KMS-11 (cell line): ENCODE data around the gene SARS1.
A peak's percentile ranks its signal among the peaks of the same experiment; 100 is the strongest.

Experiments
- H2AFZ ChIP-seq: fragments of 200-600 bp; sonication (generic); 2 replicates; pipeline ENCODE4 v1.6.1; 2016; ENCODE audit warnings: antibody characterized with exemption, mixed run types, low read depth
- H3K27ac ChIP-seq: fragments of 200-600 bp; sonication (generic); 2 replicates; pipeline ENCODE4 v1.6.1; 2016; ENCODE audit warnings: mild to moderate bottlenecking, mixed run types
- H3K27me3 ChIP-seq: fragments of 200-600 bp; sonication (generic); 2 replicates; pipeline ENCODE4 v1.6.1; 2017; ENCODE audit warnings: mild to moderate bottlenecking, low read depth, mixed run types, moderate library complexity; ENCODE audit not compliant: insufficient read depth
- H3K36me3 ChIP-seq: fragments of 200-600 bp; sonication (generic); 2 replicates; pipeline ENCODE4 v1.6.1; 2017; ENCODE audit warnings: mild to moderate bottlenecking, mixed run types; ENCODE audit not compliant: insufficient read depth
- H3K4me1 ChIP-seq: fragments of 200-600 bp; sonication (generic); 2 replicates; pipeline ENCODE4 v1.6.1; 2016; ENCODE audit warnings: mild to moderate bottlenecking, low read depth, mixed run types; ENCODE audit not compliant: poor library complexity, severe bottlenecking
- H3K4me2 ChIP-seq: fragments of 200-600 bp; sonication (generic); 2 replicates; pipeline ENCODE4 v1.7.0; 2016; ENCODE audit warnings: mild to moderate bottlenecking, mixed run types
- H3K4me3 ChIP-seq: fragments of 200-600 bp; sonication (generic); IDR thresholded peaks from 2 replicates; pipeline ENCODE4 v1.6.1; 2017; ENCODE audit warnings: low read depth, low read length, mixed read lengths; ENCODE audit not compliant: insufficient read depth
- H3K79me2 ChIP-seq: fragments of 200-600 bp; sonication (generic); 2 replicates; pipeline ENCODE4 v1.6.1; 2016; ENCODE audit warnings: low read depth, mixed run types; ENCODE audit not compliant: insufficient read depth
- H3K9ac ChIP-seq: fragments of 200-600 bp; sonication (generic); 2 replicates; pipeline ENCODE4 v1.6.1; 2016; ENCODE audit warnings: mild to moderate bottlenecking, mixed run types
- H4K20me1 ChIP-seq: fragments of 200-600 bp; sonication (generic); 2 replicates; pipeline ENCODE4 v1.6.1; 2016; ENCODE audit warnings: mild to moderate bottlenecking, mixed run types; ENCODE audit not compliant: insufficient read depth
- TF ChIP-seq, protein P1 (sequence below): fragments of 200-600 bp; sonication (generic); conservative IDR thresholded peaks from 2 replicates; pipeline ENCODE4 v1.6.1; 2017; ENCODE audit warnings: low read depth, mild to moderate bottlenecking, antibody characterized with exemption, low read length, moderate library complexity, mixed read lengths

SARS1 gene

DNA sequence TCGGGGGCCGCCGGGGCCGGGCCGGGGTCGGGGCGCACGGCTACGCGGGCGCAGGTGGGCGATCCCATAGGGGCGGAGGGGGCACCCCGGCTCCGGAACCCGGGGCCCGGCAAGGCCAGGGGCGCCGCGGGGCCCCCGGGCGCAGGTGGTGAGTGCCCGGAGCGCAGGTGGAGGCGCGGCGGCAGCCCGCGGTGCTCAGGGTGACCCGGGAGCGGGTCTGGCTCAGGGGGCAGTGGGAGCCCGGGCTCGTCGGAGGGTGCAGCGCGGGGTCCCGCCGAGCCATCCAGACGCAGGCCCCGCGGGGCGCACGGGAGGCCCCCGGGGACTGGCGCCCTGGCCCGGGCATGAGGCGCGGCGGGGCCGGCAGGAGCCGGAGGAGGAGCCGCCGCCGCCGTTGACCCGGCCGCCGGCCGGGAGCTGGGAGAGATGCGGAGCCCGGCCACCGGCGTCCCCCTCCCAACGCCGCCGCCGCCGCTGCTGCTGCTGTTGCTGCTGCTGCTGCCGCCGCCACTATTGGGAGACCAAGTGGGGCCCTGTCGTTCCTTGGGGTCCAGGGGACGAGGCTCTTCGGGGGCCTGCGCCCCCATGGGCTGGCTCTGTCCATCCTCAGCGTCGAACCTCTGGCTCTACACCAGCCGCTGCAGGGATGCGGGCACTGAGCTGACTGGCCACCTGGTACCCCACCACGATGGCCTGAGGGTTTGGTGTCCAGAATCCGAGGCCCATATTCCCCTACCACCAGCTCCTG lies 36.1 kb downstream of the SARS1 start:
- TF ChIP-seq, protein P1, sequence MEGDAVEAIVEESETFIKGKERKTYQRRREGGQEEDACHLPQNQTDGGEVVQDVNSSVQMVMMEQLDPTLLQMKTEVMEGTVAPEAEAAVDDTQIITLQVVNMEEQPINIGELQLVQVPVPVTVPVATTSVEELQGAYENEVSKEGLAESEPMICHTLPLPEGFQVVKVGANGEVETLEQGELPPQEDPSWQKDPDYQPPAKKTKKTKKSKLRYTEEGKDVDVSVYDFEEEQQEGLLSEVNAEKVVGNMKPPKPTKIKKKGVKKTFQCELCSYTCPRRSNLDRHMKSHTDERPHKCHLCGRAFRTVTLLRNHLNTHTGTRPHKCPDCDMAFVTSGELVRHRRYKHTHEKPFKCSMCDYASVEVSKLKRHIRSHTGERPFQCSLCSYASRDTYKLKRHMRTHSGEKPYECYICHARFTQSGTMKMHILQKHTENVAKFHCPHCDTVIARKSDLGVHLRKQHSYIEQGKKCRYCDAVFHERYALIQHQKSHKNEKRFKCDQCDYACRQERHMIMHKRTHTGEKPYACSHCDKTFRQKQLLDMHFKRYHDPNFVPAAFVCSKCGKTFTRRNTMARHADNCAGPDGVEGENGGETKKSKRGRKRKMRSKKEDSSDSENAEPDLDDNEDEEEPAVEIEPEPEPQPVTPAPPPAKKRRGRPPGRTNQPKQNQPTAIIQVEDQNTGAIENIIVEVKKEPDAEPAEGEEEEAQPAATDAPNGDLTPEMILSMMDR = no peak
- no peaks in the 10 kb centered on the region for H3K27me3 ChIP-seq
- peaks cover 10% of the 10 kb centered on the region for H3K4me1 ChIP-seq
- H2AFZ ChIP-seq = peak overlapping the region; percentile 74
- H3K36me3 ChIP-seq = no peaks in the 10 kb centered on the region
- no peak overlapping the region for H3K27ac ChIP-seq
- no peaks in the 10 kb centered on the region for H3K79me2 ChIP-seq
- H4K20me1 ChIP-seq = no peaks in the 10 kb centered on the region
- peak overlapping the region; percentile 61 for H3K4me2 ChIP-seq
- peak overlapping the region; percentile 25; the same call in 1 of the 2 replicates for H3K9ac ChIP-seq
- peak overlapping the region; percentile 44 for H3K4me3 ChIP-seq

DNA sequence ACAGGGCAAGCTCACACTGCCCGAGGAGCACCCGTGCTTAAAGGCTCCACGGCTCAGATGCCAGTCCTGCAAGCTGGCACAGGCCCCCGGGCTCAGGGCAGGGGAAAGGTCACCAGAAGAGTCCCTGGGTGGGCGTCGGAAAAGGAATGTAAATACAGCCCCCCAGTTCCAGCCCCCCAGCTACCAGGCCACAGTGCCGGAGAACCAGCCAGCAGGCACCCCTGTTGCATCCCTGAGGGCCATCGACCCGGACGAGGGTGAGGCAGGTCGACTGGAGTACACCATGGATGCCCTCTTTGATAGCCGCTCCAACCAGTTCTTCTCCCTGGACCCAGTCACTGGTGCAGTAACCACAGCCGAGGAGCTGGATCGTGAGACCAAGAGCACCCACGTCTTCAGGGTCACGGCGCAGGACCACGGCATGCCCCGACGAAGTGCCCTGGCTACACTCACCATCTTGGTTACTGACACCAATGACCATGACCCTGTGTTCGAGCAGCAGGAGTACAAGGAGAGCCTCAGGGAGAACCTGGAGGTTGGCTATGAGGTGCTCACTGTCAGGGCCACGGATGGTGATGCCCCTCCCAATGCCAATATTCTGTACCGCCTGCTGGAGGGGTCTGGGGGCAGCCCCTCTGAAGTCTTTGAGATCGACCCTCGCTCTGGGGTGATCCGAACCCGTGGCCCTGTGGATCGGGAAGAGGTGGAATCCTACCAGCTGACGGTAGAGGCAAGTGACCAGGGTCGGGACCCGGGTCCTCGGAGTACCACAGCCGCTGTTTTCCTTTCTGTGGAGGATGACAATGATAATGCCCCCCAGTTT lies 36.9 kb downstream of the SARS1 start:
- H4K20me1 ChIP-seq = no peaks in the 10 kb centered on the region
- TF ChIP-seq, protein P1 = no peak
- no peaks in the 10 kb centered on the region for H3K36me3 ChIP-seq
- no peaks in the 10 kb centered on the region for H3K79me2 ChIP-seq
- peak overlapping the region; percentile 61 for H3K4me2 ChIP-seq
- H3K27ac ChIP-seq = no peak overlapping the region
- peak overlapping the region; percentile 44 for H3K4me3 ChIP-seq
- peaks cover 10% of the 10 kb centered on the region for H3K4me1 ChIP-seq
- H3K9ac ChIP-seq = no peak overlapping the region; the same call in 1 of the 2 replicates
- peak overlapping the region; percentile 74; the same call in 1 of the 2 replicates for H2AFZ ChIP-seq
- H3K27me3 ChIP-seq = no peaks in the 10 kb centered on the region

DNA sequence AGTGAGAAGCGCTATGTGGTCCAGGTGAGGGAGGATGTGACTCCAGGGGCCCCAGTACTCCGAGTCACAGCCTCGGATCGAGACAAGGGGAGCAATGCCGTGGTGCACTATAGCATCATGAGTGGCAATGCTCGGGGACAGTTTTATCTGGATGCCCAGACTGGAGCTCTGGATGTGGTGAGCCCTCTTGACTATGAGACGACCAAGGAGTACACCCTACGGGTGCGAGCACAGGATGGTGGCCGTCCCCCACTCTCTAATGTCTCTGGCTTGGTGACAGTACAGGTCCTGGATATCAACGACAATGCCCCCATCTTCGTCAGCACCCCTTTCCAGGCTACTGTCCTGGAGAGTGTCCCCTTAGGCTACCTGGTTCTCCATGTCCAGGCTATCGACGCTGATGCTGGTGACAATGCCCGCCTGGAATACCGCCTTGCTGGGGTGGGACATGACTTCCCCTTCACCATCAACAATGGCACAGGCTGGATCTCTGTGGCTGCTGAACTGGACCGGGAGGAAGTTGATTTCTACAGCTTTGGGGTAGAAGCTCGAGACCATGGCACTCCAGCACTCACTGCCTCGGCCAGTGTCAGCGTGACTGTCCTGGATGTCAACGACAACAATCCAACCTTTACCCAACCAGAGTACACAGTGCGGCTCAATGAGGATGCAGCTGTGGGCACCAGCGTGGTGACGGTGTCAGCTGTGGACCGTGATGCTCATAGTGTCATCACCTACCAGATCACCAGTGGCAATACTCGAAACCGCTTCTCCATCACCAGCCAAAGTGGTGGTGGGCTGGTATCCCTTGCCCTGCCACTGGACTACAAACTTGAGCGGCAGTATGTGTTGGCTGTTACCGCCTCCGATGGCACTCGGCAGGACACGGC lies 37.8 kb downstream of the SARS1 start:
- Histone ChIP-seq H3K9ac (no peak overlapping the region), H4K20me1 (no peaks in the 10 kb centered on the region), H3K36me3 (no peaks in the 10 kb centered on the region), H3K4me2 (no peak overlapping the region), H3K4me1 (peaks cover 10% of the 10 kb centered on the region), H3K27me3 (no peaks in the 10 kb centered on the region), H3K4me3 (no peak overlapping the region), H3K27ac (no peak overlapping the region), H3K79me2 (no peaks in the 10 kb centered on the region), H2AFZ (no peak overlapping the region)
- TF ChIP-seq, protein P1 = no peak

DNA sequence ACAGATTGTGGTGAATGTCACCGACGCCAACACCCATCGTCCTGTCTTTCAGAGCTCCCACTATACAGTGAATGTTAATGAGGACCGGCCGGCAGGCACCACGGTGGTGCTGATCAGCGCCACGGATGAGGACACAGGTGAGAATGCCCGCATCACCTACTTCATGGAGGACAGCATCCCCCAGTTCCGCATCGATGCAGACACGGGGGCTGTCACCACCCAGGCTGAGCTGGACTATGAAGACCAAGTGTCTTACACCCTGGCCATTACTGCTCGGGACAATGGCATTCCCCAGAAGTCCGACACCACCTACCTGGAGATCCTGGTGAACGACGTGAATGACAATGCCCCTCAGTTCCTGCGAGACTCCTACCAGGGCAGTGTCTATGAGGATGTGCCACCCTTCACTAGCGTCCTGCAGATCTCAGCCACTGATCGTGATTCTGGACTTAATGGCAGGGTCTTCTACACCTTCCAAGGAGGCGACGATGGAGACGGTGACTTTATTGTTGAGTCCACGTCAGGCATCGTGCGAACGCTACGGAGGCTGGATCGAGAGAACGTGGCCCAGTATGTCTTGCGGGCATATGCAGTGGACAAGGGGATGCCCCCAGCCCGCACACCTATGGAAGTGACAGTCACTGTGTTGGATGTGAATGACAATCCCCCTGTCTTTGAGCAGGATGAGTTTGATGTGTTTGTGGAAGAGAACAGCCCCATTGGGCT lies 38.6 kb downstream of the SARS1 start:
- TF ChIP-seq, protein P1 = no peak
- no peak overlapping the region for H3K4me2 ChIP-seq

More for the DNA sequence above, 38.6 kb downstream of the SARS1 start:
- H4K20me1 ChIP-seq = no peaks in the 10 kb centered on the region
- H3K27me3 ChIP-seq = no peaks in the 10 kb centered on the region
- H3K79me2 ChIP-seq = no peaks in the 10 kb centered on the region
- no peaks in the 10 kb centered on the region for H3K36me3 ChIP-seq
- H3K4me3 ChIP-seq = no peak overlapping the region
- peaks cover 10% of the 10 kb centered on the region for H3K4me1 ChIP-seq
- no peak overlapping the region for H2AFZ ChIP-seq
- H3K9ac ChIP-seq = no peak overlapping the region
- no peak overlapping the region for H3K27ac ChIP-seq
